GM13976 (cell line): ENCODE results near the gene DISP2.

Experiments used
- DNase-seq: peaks from one replicate; pipeline ENCODE4 v3.0.0; 2012; ENCODE audit warnings: low spot score
- in situ Hi-C: fragments of 300-500 bp; cut with MboI; formaldehyde crosslinking; loops from one replicate; pipeline ENCODE4 v1.12.0; 2022; ENCODE audit warnings: low sequenced_read_pairs, mixed read lengths, inconsistent platforms; ENCODE audit not compliant: unreplicated experiment
- TF ChIP-seq, protein P1 (sequence below): IDR thresholded peaks from 2 replicates; pipeline ENCODE4 v1.5.1; 2012; ENCODE audit warnings: borderline replicate concordance, mild to moderate bottlenecking; ENCODE audit not compliant: insufficient read depth; ENCODE audit errors: extremely low read depth, missing control alignments, control extremely low read depth

Gene DISP2

DNA sequence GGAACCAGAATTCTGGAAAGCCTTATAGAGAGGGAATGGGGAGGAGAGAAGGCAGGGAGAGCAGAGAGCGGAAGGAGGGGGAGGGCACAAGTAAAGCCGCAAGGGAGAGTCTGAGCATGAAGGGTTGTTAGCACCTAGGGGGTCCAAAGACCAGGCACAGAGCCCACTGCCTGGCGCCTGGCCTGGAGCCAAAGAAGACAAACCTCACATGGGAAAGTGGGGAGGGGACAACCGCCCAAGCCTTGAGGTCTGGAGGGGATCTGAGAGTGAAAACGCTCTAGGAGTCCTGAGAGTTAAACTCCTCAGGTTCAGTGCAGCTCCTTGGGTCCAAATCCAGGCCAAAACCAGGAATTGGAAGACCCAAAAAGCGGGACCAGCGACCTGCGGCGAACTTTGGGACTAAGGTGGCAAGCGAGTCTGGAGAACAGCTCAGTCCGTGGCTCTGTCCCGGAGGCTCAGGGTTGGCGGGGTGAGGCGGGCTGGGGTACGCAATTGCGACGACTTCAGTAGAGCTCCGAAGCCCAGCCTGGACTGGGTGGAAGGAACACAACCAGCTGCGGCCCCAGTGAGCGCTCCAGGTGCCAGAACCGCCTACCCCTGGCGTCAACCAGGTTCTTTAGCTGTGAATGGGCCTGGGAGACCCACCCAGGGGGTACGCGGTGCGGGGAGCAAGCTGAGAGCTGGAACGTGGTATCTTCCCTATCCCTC lies 35.3 kb upstream of the DISP2 start:
- TF ChIP-seq, protein P1, sequence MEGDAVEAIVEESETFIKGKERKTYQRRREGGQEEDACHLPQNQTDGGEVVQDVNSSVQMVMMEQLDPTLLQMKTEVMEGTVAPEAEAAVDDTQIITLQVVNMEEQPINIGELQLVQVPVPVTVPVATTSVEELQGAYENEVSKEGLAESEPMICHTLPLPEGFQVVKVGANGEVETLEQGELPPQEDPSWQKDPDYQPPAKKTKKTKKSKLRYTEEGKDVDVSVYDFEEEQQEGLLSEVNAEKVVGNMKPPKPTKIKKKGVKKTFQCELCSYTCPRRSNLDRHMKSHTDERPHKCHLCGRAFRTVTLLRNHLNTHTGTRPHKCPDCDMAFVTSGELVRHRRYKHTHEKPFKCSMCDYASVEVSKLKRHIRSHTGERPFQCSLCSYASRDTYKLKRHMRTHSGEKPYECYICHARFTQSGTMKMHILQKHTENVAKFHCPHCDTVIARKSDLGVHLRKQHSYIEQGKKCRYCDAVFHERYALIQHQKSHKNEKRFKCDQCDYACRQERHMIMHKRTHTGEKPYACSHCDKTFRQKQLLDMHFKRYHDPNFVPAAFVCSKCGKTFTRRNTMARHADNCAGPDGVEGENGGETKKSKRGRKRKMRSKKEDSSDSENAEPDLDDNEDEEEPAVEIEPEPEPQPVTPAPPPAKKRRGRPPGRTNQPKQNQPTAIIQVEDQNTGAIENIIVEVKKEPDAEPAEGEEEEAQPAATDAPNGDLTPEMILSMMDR: no peak
- DNase-seq: no peak
- in situ Hi-C loops: no loop called here

DNA sequence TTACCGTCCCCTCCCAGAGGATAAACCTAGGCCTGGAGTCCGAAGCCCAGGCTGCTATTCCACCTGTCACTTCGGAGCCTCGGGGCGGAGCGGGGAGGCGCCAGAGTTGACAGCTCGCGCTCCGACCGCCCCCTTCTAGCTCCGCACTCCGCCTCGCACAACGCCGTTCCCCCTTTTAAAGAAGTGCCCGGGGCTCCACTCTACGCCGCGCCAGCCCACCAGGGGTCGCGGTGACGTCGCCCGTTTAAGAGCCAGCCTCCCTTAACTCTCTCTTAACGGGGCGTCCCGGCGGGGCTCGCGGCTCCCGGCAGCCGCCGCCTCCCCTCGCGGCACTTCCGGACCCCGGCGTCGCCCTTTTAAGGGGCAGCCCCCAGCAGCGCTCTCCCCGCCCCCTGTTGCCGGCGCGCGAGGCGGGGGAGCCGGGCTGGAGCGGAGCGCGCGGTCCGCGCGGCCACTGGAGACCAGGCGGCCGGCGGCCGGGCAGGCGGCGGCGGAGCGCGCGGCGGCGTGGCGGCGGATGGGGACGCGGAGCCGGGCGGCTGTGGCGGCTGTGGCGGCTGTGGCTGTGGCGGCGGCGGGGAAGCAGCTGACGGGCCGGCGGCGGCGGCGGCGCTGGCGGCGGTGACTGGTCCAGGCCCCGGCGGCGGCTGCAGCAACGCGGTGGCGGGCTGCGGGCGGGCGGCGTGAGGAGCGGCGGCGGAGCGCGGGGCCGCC lies 34.6 kb upstream of the DISP2 start, which contains the start of gene INAFM2:
Gene INAFM2, plus strand, starts transcription at position 454 of the 714 bp plus-strand sequence. CDS start 364 bp downstream, outside the sequence.
- TF ChIP-seq, protein P1: peak; percentile 40
- DNase-seq: peak; percentile 98
- in situ Hi-C loops: no loop called here

DNA sequence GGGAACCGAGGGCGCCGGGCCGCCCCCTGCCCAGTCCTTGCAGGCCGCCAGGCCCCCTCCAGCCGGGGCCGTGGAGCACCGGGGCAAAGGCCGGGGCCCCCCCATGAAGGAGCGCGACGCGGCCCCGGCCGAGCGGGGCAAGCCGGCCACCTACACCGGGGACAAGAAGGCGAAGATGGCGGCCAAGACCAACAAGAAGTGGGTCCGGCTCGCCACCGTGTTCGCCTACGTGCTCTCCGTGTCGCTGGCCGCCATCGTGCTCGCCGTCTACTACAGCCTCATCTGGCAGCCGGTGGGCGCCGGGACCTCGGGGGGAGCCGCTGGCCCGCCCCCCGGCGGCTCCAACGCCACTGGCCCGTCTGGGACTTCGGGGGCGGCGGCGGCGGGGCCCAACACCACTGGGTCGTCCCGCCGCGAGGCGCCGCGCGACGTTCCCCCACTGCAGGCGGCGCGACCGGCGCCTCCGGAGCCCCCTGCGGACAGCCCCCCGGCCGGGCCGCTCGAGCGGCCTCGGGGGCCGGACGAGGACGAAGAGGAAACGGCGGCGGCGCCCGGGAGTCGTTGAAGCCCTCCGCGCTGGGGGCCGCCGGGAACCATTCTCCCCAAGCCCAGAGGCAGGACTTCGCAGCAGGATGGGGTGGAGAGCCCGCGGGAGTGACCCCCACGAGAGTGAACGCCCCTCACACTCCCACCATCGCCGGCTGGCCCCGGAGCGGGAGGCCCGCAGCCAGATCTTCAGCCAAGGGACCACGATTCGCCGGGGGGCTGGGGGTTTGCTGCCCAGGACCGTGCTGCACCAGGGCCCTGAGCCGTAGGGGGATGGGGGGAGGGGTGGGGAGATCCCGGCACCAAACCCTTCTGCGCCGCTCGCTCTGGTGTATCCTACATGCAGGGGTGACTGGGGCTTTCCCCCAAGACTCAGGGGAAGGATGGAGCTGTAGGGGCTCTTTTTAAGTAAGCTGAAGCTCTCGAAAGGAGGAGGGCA lies 33.8 kb upstream of the DISP2 start:
- TF ChIP-seq, protein P1: no peak
- peak; percentile 59 for DNase-seq
- in situ Hi-C loops: no loop called here

DNA sequence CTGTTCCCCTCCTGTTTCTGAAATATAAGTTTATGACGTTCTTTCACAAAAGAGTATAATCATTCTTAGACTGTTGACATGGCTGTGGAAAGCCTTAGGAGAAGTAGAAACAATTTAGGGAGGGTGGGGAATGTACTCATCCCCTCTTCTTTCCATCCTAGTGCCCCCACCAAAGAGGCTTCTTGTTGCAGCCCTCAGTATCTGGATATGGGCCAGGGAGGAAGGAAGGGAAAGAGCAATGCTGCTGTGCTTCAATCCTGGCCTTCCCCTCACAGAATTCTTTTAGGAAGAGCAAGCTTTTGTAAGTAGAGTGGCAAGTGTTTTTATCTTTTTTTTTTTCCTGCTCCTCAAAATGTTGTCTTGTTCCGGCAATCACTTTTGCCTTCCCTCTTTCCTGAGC lies 32.8 kb upstream of the DISP2 start:
- in situ Hi-C loops: no loop called here

DNA sequence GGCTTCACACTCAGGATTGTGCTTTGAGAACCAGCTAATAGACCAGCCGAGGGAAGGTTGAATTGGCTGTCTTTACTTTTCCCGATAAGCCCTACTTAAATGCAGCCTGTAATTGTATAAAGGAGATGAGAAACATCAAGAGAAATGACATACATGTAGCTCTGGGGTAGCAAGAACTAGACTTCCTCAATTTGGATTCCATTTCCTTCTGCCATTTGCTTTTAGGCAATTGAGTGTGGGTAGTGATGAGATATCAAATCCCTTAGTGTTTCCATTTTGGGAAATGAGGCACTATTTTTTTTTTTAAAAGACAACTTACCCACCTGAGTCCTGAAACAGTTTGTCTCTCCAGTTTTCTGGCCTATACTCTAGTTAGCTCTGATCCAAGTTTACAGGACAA lies 32.3 kb upstream of the DISP2 start:
- no peak for DNase-seq
- TF ChIP-seq, protein P1: no peak
- in situ Hi-C loops: no loop called here

More for the DNA sequence above, 32.8 kb upstream of the DISP2 start:
- TF ChIP-seq, protein P1: no peak
- no peak for DNase-seq

DNA sequence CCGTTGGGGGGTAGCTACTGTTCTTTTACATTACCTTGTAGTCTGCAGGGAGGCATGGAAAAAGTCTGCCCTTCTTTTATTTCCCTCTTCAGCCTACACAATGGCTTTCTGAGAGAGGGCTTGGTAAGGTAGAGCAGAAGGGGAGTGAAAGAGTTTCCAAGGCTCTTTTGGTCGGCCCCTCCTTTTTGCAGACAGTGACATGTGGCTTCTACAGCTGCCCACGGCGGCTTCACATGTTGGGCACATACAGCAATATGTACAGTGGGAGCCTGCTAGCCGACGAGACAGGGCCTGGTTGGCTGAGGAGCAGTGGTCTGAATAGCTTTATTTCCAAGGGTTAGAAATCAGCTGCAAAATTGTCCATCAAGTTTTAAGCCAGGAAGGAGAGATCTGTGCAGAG lies 30.6 kb upstream of the DISP2 start:
- TF ChIP-seq, protein P1: no peak
- in situ Hi-C loops: no loop called here
- no peak for DNase-seq
